ENCODE data around the gene NUTM2G.
"Not testable (repeated sequence)": the region's sequence is repeated elsewhere in the genome, so short reads cannot be mapped to it uniquely, and the experiment has no call there.

Gene NUTM2G

DNA sequence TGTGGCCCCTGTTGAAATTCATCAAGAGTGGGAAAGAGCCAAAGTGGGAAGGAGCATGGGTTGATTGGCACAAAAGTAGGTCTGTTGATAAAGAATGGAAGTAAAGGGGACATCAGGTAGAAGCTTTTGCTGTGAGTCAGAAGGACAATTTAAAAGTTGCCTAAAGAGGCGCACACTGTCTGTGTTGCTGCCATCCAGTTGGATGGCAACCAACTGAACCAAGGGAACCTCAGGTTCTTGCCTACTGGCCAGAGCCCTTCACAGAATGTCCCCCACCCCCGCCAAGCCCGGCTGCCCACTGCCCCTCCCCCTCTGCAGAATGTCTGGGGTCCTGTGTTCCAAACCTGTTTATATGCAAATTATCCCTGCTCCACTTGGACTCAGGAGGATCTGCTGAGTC is at the start of gene NUTM2G:
Gene NUTM2G (plus strand): TSS at position 301 of the 400 bp plus-strand sequence. CDS start 182 bp downstream, outside the sequence.
- not testable (repeated sequence) for DNase-seq (ENCODE audit: low read depth in 2 of 2)

GRCh38 chr9:96883922-96884321 is 44.7 kb upstream of the NUTM2G start:
- no peak for DNase-seq (ENCODE audit: low read depth in 2 of 2)

- no peak for DNase-seq (ENCODE audit: low read depth in 2 of 2)
Measured at GRCh38 chr9:96884443-96884842, 44.2 kb upstream of the NUTM2G start.

- no peak for DNase-seq (ENCODE audit: low read depth in 2 of 2)
Measured at GRCh38 chr9:96885424-96885823, 43.2 kb upstream of the NUTM2G start.

- DNase-seq (ENCODE audit: low read depth in 2 of 2), result no peak
Measured at GRCh38 chr9:96888591-96888990, 40.1 kb upstream of the NUTM2G start.

DNA sequence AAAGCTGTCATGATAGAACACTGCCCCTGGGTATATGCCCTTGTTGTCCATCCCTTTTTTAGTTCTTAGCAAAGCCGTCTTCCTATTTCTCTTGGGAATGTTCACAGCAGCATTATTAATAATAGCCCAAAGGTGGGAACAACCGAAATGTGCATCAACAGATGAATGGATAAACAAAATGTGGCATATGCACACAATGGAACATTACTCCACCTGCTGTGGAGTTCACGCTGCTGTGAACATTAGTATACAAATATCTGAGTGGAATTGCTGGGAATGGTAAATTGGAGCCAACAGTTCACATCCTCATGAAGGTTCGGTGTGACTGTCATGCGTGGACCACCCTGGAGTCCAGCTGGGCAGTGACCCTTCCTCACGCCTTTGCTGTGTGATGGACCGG is 36.5 kb upstream of the NUTM2G start:
- DNase-seq (ENCODE audit: low read depth in 2 of 2), result no peak

DNA sequence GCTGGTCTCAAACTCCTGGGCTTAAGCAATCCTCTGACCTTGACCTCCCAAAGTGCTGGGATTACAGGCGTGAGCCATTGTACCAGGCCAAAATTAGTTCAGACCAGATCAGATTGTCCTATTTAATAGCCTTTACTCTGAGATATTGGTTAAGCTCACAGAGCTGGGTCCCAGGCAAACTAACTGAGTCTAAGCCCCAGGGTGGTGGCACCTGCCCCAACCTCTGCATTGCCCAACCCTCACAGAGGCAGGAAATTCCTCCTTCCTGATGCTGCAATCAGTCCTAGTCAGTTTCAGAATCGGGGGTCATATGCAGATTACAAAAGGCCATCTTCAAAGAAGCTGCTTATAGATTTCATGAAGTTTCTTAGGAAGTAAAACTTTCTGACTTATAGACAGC is 28.6 kb upstream of the NUTM2G start:
- DNase-seq (ENCODE audit: low read depth in 2 of 2), result not testable (repeated sequence)

DNA sequence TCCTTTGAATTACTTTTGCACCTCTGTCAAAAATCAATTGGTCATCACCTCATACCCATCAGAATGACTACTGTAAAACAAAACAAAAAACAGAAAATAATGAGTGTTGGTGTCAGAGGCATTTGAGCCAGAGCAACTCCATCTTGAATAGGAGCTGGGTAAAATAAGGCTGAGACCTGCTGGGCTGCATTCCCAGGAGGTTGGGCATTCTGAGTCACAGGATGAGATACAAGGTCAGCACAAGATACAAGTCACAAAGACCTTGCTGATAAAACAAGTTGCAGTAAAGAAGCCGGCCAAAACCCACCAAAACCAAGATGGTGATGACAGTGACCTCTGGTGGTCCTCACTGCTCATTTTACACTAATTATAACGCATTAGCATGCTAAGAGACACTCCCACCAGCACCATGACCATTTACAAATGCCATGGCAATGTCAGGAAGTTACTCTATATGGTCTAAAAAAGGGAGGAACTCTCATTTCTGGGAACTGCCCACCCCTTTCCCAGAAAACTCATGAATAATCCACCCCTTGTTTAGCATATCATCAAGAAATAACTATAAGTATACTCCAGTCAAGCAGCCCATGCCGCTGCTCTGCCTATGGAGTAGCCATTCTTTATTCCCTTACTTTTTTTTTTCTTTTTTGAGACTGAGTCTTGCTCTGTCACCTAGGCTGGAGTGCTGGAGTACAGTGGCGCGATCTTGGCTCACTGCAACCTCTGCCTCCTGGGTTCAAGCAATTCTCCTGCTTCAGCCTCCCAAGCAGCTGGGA is 23.5 kb upstream of the NUTM2G start:
- DNase-seq (ENCODE audit: low read depth in 2 of 2), result not testable (repeated sequence)

DNA sequence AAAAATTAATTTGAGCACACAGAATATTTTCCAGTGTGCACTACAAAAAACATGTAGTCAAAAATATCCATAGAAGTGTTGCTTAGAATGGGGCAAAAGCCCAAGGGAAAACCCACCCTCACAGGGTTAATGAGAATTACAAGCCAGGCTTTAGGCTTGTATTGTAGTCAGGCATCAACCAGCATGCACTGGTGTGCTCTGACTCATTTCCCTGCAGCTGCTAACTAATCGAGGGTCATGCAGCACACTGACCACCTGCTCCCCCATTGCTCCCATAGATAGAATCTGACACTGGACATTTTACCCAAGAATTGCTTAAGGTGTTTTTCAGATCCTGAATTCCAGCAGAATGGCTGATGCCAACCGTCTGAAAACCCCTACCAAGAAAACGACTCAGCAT is 20.2 kb upstream of the NUTM2G start:
- not testable (repeated sequence) for DNase-seq (ENCODE audit: low read depth in 2 of 2)

- DNase-seq (ENCODE audit: low read depth in 2 of 2), result not testable (repeated sequence)
Measured at GRCh38 chr9:96915539-96915938, 13.1 kb upstream of the NUTM2G start.

- DNase-seq (ENCODE audit: low read depth in 2 of 2), result not testable (repeated sequence)
Measured at GRCh38 chr9:96916531-96916930, 12.1 kb upstream of the NUTM2G start.

GRCh38 chr9:96918550-96918949 is 10.1 kb upstream of the NUTM2G start:
- not testable (repeated sequence) for DNase-seq (ENCODE audit: low read depth in 2 of 2)

DNA sequence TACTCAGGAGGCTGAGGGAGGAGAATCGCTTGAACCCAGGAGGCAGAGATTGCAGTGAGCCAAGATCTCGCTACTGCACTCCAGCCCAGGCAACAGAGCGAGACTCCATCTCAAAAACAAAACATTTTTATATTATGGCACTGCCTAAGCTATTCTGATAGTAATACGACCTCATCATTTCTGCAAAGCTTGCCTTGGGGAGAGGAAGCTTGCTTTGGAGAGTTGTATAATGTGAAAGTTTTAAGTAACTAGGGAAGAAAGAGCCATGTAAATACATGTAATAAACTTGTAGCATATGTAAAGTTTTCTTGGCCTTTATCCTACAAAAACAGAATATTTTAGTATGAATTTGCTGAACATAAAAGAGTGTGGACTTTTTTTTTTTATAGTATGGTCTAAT is 7.8 kb upstream of the NUTM2G start:
- DNase-seq (ENCODE audit: low read depth in 2 of 2), result not testable (repeated sequence)

DNA sequence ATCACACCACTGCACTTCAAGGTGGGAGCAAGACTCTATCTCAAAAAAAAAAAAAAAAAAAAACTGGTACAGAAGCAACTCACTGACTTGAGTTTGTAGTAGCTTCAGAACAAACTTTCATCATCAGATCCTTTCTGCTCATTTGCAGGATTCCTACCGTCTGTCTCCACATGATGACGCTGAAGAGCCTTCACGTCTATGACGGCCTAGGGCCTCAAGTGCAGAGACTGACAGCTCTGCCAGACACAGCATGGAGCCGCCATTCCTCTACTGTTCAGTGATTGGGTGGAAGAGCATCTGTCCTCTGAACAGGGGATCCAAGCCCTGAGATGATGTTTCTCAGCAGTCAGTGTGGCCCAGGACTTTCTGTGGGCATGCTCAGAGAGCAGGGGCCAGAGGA is 3.1 kb upstream of the NUTM2G start:
- not testable (repeated sequence) for DNase-seq (ENCODE audit: low read depth in 2 of 2)

DNA sequence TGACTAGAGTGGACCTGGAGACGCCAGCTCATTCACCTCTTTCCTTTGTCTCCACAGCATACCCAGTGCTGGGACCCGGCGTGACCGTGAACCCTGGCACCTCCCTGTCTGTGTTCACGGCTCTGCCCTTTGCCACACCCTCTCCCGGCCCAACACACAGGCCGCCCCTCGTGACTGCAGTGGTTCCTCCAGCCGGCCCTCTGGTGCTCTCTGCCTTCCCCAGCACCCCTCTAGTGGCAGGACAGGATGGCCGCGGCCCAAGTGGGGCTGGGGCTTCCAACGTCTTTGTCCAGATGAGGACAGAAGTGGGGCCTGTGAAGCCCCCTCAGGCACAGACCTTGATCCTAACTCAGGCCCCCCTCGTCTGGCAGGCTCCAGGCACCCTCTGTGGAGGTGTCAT is 3.0 kb downstream of the NUTM2G start:
- not testable (repeated sequence) for DNase-seq (ENCODE audit: low read depth in 2 of 2)

GRCh38 chr9:96934097-96934496 is 5.5 kb downstream of the NUTM2G start:
- not testable (repeated sequence) for DNase-seq (ENCODE audit: low read depth in 2 of 2)

DNA sequence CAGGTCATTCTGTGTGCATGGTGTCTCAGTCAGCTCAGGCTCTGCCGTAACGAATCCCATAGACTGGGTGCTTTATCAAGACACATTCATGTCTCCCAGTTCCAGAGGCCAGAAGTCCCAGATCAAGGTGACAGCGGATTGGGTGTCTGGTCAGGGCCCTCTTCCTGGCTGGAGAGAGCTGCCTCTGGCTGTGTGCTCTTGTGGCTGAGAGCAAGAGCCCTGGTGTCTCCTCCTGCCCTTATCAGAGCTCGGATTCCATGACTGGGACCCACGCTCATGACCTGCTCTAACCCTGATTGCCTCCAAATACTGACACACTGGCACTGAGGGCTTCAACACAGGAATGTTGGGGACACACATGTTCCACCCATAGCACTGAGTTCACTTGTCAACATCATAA is 6.1 kb downstream of the NUTM2G start:
- not testable (repeated sequence) for DNase-seq (ENCODE audit: low read depth in 2 of 2)

- not testable (repeated sequence) for DNase-seq (ENCODE audit: low read depth in 2 of 2)
Measured at GRCh38 chr9:96935401-96935800, 6.8 kb downstream of the NUTM2G start.

- not testable (repeated sequence) for DNase-seq (ENCODE audit: low read depth in 2 of 2)
Measured at GRCh38 chr9:96937442-96937841, 8.8 kb downstream of the NUTM2G start.

DNA sequence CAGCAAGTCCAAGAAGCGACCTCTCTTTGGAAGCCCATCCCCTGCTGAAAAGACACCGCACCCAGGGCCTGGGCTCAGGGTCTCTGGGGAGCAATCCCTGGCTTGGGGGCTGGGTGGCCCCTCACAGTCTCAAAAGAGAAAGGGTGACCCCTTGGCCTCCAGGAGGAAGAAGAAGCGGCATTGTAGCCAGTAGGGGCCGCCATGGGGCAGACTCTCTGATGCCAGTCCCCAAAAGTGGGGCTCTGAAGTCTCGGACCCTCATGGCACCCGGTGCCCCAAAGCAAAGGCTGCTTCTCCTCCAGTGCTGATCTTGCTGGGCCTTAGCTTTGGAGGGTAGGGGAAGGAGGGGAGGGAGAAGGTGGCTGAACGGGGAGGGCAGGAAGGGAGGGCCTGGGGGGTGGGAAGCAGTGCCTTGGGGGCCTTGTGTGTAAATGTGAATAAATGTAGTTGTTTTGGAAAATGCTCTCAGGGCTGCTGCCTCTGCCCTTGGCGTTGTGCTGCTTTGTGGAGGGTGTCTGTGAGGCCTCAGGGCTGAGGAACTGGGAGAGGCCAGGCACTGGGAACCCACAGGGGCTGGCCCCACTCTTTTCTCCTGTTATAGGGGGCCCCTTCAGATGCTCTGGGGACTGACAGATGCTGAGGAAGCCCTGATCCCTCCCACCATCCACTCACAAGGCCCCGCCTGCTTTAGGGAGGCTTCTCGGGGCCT is 10.5 kb downstream of the NUTM2G start:
- DNase-seq (ENCODE audit: low read depth in 2 of 2), result not testable (repeated sequence)

DNA sequence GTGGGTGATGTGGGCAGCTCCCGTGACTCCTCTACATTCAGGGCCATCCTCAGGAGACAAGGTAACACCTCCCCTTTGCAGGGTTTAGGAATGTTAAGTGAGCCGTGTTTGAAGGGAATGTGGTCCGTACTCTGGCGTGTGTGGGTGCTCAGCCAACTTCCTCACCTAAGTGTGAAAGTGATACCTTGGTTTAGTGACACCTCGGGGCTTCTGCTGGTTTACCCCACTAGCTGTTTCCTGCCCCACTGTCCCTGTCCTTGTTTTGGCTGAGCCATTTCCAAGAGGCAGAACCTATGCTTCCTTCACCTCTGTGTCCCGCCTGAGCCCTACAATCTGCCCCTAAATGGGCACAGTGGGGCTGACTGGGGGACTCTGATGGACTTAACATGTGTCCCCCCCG is 12.3 kb downstream of the NUTM2G start:
- not testable (repeated sequence) for DNase-seq (ENCODE audit: low read depth in 2 of 2)

- not testable (repeated sequence) for DNase-seq (ENCODE audit: low read depth in 2 of 2)
Measured at GRCh38 chr9:96941628-96942027, 13.0 kb downstream of the NUTM2G start.

- not testable (repeated sequence) for DNase-seq (ENCODE audit: low read depth in 2 of 2)
Measured at GRCh38 chr9:96942181-96942580, 13.5 kb downstream of the NUTM2G start.
